ENCODE results near the gene ZDHHC24.
"Not testable (repeated sequence)": the region's sequence is repeated elsewhere in the genome, so short reads cannot be mapped to it uniquely, and the experiment has no call there.

Gene ZDHHC24

DNA sequence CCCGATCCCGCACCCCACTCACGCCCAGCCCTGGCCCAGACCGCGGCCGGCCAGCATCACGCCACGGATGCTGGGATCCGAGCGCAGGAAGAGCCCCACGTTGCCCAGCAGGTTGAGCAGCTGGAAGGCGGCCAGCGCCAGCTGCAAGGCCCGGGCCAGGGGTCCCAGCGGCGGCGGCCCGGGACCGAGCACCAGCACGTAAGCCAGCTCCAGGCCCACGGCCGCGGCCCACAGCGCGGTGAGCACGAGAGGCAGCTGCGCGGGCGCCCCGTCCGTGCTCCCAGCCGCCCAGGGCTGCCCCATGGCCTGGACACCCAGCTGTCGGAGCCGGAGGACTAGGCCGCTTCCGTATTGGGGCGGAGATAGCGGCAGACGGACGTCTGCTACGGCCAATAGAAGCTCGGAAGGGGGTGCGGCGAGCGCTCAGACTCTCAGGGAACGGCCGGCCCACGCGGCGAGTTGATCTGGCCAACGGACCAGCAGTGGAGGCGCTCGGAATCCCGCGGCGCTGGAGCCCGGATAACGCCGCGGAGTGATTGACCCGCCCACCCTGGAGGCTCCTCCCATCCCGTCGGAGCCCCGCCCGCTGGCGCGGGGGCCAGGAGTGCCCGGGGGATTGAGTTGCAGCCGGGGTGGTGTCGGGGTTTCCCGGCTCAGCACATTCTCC is at the start of gene ZDHHC24:
TSS of gene ZDHHC24 (minus strand) at position 348 of the 667 bp plus-strand sequence. CDS start at position 303, 45 bp downstream.
- DNase-seq = peak; percentile 74

DNA sequence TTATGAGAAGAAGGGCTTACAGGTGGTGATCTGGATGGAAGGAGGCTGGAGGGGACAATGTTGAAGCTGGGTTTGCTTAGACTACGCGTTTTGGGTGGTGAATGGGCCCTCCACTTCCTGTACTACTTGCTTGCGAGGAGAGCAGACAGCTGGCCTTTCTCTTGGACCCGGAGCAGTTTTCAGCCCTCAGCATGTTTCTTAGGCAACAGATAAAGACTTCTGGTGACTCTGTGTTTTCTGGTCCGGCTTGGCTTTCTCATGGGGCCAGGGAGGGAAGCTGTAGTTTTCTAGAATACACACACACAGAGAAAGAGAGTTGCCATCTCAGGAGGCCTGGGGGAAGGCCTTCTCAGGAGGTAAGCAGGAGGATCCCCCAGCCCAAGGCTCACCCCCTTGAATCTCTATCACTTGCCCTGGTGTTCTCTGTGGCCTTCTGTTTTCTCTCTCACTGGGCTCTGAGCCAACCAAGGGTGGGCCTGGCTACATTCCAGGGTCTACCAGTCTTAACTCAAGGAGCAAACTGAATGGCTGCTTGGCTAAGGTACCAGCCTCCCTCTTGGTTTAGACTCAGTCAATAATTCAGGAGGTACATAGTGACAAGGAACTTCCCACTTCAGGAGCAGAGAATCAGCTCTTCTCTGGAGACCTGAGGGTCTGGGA is 49.5 kb upstream of the ZDHHC24 start:
- no peak for DNase-seq

GRCh38 chr11:66593650-66594049 is 47.8 kb upstream of the ZDHHC24 start:
- no peak for DNase-seq

- no peak for DNase-seq
These were observed 47.4 kb upstream of the ZDHHC24 start for GRCh38 chr11:66593303-66593635.

- DNase-seq = peak; percentile 99
These were observed 46.8 kb upstream of the ZDHHC24 start, which contains the start of the genes CCDC87 and CCS for GRCh38 chr11:66592457-66593302. Gene CCDC87, minus strand, starts transcription at chr11:66593063. Its CDS starts 48 bp downstream, at chr11:66593015. Gene CCS, plus strand, starts transcription at chr11:66593185. Its CDS starts 77 bp downstream, at chr11:66593262.

DNA sequence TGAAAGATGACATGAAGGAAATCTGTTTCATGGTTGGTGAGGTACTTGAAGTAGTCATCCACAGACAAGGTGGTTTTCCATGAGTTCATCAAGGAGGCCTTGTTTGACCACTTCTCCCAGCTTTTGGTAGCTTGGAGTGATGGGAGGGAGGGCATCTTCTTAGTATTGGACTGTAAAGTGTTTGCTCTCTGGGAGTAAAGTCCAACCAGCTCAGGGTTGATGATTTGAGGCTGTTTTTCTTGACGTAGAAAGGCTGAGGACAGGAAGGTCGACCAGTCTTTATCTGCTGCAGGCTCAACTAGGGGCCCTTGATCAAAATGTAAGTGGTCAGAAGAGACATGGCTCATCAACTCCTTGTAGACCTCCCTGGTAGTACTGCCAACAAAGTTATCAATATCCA is 45.3 kb upstream of the ZDHHC24 start:
- DNase-seq = no peak

GRCh38 chr11:66589996-66590675 is 44.3 kb upstream of the ZDHHC24 start:
- no peak for DNase-seq

GRCh38 chr11:66589315-66589714 is 43.5 kb upstream of the ZDHHC24 start:
- not testable (repeated sequence) for DNase-seq

GRCh38 chr11:66586136-66586535 is 40.3 kb upstream of the ZDHHC24 start:
- no peak for DNase-seq

GRCh38 chr11:66585447-66585846 is 39.6 kb upstream of the ZDHHC24 start:
- DNase-seq = not testable (repeated sequence)

DNA sequence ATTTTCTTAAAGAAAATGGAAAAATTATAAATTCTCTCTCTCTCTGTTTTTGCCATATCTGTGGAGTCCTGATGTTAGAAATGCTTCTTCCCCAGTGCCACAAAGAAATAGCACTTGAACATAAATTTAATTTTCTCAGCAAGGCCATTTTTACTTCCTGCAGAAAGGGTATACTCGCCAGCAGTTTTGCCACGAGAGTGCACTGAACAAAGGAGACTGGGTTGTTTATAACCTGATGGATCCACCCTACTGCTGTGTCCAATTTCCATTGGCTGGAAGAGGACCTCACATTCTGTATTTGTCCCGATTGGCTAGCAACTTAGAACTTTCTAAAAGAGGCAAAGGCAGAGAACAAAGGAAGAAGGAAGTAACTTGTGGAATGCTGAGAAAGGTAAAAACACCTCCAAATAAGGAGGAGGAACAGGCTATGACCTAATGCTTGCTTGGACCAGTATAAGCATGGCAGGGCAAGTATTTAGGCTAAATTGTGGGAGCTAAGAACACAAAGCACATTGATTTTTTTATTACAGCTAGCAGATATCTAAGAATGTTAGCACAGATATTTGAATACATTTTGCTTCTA is 36.8 kb upstream of the ZDHHC24 start:
- DNase-seq = not testable (repeated sequence)

GRCh38 chr11:66581261-66581660 is 35.4 kb upstream of the ZDHHC24 start:
- DNase-seq = no peak

DNA sequence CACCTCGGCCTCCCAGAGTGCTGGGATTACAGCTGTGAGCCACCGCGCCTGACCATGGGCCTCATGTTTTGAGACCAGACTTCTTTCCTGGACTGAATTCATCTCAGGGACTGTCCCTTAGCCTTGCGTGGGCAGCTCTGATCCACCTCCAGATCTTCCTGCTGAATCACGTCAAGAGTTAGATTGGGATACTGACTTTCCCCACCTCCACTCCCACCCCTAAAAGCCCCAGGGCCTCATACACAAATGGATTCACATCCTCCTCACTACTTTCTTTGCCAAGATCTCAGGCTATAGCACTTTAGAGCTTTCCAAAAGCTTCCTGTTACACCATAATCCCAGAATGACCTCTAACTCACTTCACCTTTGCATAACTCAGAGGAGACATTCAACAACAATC is 35.0 kb upstream of the ZDHHC24 start:
- no peak for DNase-seq

DNA sequence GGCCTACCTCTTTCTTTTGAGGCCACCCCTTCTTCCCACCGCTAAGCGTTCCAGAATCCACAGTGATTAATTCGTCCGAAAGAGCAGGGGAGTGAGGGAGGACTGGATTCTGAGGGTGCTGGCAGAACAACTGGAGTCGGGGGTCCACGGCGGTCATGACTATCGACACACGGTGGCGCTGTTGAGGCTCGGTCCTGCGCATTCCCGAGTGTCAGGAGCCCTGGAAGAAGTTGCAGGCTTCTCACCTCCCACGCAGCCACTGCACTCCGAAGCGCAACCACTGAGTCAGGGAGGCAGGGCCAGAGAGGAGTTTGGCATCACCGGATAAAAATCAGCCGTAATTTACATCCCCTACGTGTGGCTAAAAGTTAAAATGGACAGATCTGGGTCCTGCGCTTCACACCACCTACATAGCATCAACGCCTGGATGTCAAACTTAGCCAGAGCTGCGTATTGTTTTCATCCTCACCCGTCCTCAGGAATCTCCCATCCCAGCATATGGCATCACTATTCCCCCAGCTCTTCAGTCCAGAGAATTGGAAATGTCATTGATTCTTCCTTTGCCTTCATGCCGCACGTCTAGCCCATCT is 33.3 kb upstream of the ZDHHC24 start:
- peak; percentile 74 for DNase-seq

DNA sequence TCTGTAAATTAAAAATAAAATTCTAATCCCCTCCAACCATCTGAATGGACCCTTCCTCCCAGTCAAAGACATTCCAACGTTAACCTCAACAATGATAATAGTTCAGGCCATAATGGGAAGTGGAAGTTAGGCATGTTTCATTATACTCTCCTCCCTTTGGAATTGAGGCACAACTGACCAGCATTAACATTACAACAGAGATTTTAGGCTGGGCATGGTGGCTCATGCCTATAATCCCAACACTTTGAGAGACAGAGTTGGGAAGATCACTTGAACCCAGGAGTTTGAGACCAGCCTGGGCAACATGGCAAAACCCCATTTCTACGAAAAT is 25.0 kb upstream of the ZDHHC24 start:
- no peak for DNase-seq

- DNase-seq = no peak
These were observed 24.4 kb upstream of the ZDHHC24 start for GRCh38 chr11:66570079-66570849.

DNA sequence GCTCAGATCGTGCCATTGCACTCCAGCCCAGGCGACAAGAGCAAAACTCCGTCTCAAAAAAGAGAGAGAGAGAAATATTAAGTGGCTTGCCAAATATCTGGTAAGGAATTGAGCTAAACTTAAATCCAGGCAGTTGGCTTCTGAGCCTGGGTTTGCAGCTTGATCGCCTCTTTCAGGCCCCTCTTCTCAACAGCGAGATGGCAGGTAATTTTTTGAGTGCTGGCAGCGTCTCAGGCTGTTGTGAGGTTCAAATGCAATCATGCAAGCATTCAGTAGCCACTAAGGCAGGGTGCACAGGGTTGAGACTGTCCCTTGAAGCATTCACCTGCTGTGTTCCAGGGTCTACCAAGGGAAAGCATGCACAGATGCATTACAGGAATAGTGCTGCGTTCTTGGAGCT is 23.2 kb upstream of the ZDHHC24 start:
- no peak for DNase-seq

DNA sequence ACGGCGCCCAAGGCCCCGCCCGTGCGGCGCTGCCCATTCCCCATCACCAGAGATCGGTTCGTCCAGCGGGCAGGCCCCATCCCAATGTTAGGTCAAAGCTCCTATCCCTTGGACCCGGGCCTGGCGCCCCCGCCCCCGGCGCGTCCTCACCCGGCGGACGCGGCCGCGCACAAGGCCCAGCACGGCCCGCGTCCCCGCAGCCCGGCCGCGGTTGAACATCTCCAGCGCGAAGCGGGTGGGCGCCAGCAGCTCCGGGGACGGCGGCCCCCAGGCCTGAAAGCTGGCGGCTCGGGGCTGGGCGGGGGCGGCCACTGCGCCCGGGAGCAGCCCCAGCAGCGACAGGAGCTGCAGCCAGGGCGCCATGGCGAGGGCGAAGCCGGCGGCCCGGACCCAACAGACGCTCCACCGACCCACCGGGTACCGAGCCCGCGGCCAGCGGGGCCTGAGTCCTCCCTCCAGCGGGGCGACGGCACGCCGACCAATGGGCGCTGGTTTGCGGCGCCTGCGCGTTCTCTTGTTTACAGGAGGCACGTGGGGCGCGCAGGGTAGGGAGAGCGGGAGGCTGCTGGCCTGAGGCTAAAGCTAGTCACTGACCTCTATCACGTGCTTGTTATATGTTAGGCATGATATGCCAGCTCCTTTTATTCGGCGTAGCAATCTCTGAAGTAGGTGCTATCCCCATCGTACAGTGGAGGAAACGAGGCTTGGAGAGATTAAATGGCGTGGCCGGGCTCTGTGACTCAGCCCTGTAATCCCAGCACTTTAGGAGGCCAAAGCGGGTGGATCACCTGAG is 22.5 kb upstream of the ZDHHC24 start, which contains the start of gene CTSF:
TSS of gene CTSF (minus strand) at position 483 of the 793 bp plus-strand sequence. CDS start at position 363, 120 bp downstream.
- peak; percentile 73 for DNase-seq

DNA sequence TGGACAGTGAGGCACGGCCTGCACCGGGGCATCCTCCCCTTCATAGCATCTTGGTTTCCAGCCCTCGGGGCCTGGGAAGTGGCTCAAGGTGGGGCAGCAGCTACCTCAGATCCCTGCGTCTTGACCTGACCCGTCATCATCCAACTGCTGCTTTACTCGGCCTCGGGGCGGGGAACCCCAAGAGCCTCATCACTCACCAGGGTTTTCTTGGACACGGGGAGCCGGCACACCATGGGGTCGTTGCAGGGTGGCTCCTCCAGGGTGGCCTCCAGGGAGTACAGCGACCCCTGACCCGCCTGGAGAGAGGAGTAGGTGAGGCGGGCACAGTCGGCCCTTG is 21.9 kb upstream of the ZDHHC24 start:
- DNase-seq = no peak

DNA sequence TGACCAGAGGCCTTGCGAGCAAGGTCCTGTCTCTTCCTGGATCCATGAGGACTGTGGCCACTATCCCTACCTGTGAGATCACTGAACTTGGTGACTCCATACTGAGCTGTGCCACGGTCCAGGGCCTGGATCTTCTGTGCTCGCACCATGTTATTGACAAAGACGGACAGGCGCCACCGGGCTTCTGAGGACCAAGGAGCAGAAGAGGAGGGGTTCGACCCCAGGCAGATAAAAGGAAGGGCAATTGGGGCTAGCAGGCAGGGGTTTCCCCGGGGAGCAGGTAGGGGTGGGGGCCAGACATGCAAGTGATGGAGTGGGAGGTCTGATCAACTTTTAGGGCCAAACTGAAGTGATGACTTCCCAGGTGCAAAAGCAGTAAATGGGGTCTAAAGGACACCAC is 20.4 kb upstream of the ZDHHC24 start:
- no peak for DNase-seq

- DNase-seq = no peak
These were observed 19.1 kb upstream of the ZDHHC24 start for GRCh38 chr11:66564984-66565383.

Measured in activated gamma-delta T cell treated with Interleukin-2 at 50 U/mL for 16 hours (primary cell).